GM23248 (cell line): ENCODE data around the gene TXNDC12.

Experiments
- EZH2 ChIP-seq: fragments of 200-600 bp; sonication (generic); IDR thresholded peaks from 2 replicates; pipeline ENCODE4 v1.6.1; 2018; ENCODE audit warnings: antibody characterized with exemption, mild to moderate bottlenecking; ENCODE audit not compliant: insufficient read depth, poor library complexity, severe bottlenecking
- EZH2phosphoT487 ChIP-seq: fragments of 200-600 bp; sonication (generic); IDR thresholded peaks from 2 replicates; pipeline ENCODE4 v1.6.1; 2018; ENCODE audit warnings: antibody characterized with exemption, moderate library complexity, mild to moderate bottlenecking, low read depth; ENCODE audit not compliant: insufficient read depth

DNA sequence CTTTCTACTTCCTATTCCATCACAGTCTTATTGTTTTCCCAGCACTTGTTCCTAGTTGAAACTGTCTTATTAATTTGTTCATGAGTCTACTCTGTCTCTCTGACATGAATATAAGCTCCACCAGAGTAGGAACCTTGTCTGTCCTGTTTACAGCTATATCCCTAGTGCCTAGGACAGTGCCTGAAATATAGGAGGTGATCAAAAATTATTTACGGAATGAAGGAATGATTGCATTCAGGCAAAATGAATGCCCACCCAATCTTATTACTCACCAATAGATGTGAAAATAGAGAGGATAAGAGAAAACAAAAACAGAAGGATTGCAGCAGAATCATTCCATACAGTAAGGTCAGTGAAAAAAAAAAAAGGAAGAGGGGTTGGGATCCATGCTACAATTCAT is 1.1 kb downstream of the TXNDC12 start:
- TF ChIP-seq EZH2phosphoT487 (no peak), EZH2 (no peak)
